Measurements from ENCODE around the gene FKBP7.
"Not testable (repeated sequence)": the region's sequence is repeated elsewhere in the genome, so short reads cannot be mapped to it uniquely, and the experiment has no call there.

Gene FKBP7

DNA sequence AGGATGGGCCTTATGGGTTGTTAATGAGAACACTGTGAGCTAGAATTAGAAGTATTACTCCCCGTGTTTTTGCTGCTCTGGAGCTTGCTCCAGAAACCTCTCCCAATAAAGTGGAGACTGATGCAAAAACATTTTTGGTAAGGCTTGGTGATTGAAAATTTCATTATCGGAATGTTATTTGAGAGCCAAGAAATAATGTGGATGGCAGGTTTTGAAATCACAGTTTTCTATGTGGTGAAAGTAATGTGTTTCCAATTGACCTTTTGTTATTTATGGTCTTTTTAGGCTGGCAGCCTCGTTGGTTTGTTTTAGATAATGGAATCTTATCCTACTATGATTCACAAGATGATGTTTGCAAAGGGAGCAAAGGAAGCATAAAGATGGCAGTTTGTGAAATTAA lies 7.0 kb upstream of the FKBP7 start:
- no peak for DNase-seq (ENCODE audit: low read depth, low spot score)

DNA sequence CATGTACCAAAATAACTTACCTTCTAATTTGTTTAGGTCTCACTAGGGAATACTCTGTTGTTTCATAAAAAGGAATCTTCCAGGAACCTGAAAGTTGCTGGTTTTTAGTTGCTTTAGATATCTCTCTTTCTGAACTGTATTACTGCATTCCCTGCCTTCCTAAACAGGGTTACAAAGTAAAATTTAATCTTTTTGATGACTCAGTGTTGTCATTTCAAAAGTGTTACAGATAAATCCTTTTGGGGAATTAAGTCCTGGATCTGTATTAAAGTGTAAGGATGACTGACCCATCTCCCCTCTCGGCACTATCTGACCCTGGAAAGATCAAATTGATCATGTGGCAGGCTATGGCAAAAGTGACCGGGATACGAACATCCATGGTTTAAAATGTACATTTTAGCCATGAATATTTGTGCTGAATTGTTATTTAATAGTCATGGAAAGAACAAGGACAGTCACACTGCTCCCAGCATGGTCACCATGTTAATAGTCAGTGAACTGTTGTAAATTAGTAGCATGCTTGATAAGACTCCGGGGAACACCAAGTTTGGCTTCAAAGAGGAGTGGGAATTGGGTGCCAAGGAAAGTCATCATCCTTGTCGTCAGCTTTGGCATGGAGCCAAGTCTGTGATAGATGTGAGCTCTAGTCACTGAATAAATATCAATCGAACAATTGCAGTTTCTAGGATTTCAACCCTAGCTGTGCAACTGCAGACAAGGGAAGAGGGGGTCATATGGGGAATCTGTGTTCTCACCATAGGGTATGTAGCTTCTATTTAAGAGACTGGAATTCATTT lies 6.0 kb upstream of the FKBP7 start:
- DNase-seq (ENCODE audit: low read depth, low spot score) = no peak

DNA sequence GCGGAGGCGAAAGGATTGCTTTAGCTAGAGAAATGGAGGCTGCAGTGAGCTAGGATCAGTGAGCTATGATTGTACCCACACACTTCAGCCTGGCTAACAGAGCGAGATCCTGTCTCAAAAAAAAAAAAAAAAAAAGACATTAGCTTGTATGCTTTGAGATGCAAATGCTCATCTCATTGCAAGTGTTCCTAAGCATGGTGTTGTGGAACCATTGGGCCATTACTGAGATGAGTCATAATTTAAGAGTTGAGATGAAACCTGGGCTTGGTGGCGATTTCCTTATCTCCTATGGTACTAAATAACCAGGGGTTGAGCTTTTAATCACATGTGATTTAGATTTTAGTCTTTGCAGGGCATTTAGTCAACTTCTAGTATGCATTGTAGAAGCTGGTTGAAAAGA lies 4.0 kb upstream of the FKBP7 start:
- no peak for DNase-seq (ENCODE audit: low read depth, low spot score)

DNA sequence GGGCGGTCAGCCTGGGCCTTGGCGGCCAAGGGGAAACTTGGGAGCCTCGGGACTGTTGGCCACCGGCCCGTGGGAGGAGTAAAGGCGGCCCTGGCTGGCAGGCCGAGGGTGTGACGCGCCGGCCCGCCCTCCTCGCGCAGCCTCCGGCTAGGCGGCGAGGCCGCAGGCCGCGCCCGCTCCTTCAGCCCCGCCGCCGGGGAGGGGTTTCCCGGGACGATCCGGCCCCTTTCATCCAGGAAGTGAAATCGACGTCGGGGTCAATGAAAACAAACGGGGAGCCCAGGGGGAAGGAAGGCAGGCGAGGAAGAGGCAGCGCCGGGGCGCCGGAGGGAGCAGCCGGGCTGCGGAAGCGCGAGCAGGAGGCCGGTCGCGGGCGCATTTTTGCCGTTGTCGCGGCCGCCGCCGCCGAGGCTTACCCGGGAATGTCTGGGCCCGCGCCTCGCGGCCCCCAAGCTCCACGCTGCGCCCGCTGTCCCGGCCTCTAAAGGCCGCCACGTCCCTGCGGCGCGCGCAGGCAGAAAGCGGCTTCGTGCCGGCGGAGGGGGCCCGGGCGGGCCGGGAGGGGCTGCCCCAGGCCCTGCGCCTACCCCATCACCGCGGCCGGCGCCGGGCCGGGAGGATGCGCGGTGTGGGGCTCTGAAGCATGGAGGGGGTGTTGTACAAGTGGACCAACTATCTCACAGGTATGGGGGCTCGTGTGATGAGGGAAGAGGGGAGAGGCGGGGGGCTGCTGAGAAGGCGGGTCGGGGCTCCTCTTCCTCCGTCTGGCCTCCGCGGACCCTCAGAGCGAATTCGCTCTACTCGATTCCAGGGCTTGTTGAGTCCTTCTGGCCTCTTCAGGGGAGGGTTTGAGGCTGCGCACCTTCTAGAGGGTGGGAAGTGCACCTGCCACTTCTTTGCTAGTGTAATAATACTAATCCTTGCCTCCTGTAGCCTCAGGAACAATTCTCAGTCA lies 2.1 kb upstream of the FKBP7 start, which contains the start of gene PLEKHA3:
Gene PLEKHA3, plus strand, starts transcription at position 231 of the 955 bp plus-strand sequence. Its CDS starts 413 bp downstream, at position 644.
- DNase-seq (ENCODE audit: low read depth, low spot score) = peak; percentile 83

DNA sequence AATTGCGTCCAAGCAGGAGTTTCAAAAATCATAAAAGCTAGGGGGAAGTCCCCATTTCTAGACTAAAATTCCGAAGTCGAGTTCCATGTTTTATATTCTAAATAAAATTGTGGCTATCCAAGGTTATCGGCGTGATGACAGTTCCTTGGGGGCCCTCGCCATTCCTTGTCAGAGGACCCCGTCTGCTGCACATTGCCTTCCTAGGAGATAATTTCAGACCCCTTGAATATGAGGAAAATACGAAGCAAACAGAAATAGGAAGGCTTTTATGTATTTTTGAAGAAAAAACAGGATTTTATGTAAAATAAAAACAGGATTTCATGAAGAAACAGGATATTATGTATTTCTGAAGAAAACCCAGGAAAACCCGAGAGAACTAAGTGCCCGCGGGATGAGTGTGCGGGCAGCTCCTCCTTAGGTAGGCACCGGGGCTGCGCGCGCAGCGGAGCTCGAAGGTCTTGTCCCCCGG lies 1.4 kb upstream of the FKBP7 start:
- no peak for DNase-seq (ENCODE audit: low read depth, low spot score)

DNA sequence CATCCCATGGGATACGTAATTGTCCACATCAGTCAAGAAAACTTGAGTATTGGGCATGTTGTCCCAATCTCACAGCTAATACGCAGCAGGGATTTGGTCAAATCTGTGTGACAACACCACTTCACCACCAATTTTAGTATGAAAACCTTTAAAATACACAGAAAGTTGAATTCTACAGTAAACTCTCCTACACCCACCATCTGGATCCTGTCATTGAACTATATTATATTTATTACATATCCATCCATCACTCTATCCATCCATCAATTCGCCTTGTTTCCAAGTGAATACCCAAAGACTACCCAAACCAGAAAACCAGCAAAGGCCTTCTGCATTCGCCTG lies 846 bp upstream of the FKBP7 start:
- no peak for DNase-seq (ENCODE audit: low read depth, low spot score)

DNA sequence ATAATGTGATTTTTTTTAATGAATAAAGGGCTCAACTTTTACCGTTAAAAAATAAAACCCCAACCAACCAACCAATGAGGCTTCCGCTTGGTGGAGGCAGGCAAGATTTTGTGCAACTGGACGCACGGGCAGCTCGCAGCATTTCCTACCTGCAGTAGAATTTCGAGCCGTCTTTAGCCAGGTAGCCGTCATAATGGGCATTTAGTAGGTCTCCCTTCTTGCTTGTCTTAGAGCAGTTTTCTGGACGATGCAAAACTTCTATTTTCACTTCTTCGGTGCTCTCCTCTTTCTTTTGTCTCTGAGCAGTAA lies 316 bp downstream of the FKBP7 start:
- DNase-seq (ENCODE audit: low read depth, low spot score) = no peak

DNA sequence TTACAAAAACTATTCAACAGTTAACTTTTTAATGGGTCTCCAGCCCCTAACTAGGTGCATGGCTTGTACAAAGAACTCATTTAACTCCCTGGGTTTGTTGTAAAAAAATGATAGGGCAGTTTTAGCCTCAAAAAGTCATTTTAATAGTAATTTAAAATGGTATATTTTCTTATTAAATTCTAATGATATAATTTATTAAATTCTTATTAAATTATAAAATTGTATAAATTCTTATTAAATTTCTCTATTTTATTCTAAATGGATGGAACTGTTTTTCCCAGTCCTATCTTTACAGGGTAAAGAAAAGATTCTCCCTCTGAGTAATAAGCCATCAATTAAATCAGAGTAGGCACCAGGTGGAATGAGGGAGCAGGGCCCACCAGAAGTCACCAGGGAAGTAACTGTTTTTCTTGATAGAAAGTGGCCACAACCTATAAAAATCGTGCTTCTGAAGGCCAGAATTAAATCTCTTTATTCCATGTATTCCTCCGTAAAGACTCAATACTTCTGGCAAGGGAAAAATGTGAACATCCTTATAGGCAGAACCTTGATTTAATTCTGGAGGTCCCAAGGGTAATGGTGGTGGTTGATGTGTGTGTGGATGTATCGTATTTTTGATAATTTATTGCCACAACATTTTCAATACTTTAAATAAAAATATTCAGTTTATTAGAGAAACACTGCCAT lies 814 bp downstream of the FKBP7 start:
- no peak for DNase-seq (ENCODE audit: low read depth, low spot score)

DNA sequence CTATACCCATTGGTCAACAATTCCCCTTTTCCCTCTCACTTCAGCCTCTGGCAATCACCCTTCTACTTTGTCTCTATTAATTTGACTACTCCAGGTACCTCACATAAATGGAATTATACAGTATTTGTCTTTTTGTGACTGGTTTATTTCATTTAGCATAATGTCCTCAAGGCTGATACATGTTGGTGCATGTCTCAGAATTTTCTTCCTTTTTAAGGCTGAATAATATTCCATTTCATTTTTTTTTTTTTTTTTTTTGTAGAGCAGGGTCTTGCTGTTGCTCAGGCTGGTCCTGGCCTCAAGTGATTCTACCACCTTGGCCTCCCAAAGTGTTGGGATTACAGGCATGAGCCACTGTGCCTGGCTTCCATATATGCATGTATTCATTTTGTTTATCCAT lies 1.9 kb downstream of the FKBP7 start:
- no peak for DNase-seq (ENCODE audit: low read depth, low spot score)

DNA sequence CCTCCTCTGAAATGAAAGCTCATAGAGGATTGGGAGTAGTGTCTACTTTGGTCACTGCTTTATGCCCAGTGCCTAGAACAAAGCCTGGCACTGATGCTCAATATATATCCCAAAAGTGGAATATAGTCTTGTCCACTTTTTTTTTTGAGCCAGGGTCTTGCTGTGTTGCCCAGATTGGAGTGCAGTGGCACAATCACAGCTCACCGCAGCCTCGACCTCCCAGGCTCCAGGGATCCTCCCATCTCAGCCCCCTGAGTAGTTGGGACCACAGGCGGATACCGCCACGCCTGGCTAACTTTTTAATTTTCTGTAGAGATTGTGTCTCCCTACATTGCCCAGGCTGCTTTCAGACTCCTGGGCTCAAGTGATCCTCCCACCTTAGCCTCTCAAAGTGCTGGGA lies 3.8 kb downstream of the FKBP7 start:
- DNase-seq (ENCODE audit: low read depth, low spot score) = no peak

DNA sequence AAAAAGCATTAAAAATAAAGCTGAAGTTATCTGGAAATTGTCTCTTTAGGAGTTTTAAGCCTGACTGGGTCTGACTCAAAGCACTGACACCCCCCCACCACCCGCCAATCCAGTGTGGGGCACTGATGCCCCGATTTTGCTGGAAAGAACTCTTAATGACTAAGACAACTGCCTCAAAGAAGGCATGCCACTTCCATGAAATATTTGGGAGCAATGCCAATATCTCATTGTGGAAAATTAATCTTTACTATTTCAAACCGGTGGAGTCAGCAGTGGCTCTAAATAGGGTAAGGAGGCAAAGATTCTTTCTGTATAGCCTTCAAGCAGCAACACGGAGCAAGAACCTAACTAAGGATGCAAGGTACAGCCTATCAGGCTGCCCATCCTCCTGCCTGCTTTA lies 4.5 kb downstream of the FKBP7 start:
- DNase-seq (ENCODE audit: low read depth, low spot score) = no peak

DNA sequence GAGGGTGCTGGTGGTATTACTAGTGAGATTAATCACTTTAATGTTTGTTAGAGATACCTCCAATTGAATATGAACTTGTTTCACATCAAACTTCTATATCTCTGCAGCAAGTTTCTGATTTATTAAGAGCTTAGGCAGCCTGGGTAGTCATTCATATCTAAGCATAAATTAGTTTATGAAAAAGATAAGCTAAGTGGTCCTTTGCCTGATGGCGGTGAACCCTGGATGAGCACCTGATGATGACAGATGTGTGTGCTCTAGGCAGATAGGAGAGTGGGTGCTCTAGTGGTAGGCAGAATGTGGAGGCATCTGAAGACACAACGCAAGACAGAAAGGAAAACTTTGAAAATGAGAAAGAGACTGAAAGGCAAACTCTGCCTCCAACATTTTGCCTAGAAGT lies 5.0 kb downstream of the FKBP7 start:
- no peak for DNase-seq (ENCODE audit: low read depth, low spot score)

DNA sequence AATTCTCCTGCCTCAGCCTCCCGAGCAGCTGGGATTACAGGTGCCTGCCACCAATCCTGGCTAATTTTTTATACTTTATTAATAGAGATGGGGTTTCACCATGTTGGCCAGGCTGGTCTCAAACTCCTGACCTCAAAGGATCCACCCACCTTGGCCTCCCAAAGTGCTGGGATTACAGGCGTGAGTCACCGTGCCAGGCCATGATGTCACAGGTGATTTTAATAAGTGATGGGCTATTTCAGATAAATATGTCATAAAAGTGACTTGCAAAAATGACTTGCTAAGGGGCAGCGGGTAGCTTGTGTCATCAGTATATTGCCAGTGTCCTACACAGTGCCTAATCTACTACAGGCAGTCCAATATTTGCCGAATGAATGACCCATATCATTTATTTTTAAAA lies 7.1 kb downstream of the FKBP7 start:
- DNase-seq (ENCODE audit: low read depth, low spot score) = not testable (repeated sequence)

DNA sequence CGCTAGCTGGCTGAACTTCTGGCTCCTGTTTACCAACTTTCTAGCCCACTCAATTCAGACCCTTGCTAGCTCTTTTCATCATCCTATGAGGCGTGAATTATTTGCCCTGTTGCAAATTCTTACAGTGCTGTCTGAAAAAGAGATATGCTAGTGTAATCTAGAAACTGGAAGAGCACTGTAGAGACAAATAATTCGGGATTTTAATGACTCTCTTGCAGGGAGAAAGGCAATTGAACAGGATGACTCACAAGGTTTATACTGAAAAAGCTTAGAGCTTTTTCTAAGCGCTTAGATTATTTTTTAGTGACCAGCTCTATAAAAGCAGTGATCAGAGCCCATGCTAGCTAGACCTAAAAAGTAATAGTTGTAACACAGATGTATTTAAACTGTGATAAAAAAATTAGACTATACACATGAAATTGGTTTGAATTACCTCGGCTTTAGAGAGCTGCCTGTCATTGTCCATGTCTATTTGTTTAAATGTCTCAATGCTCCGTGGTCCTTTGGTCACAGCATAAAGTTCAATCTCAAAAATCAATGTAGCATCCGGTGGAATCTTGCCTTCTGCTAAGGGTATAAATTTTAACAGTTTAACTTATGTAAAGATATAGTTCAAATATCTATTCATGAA lies 9.1 kb downstream of the FKBP7 start:
- no peak for DNase-seq (ENCODE audit: low read depth, low spot score)

DNA sequence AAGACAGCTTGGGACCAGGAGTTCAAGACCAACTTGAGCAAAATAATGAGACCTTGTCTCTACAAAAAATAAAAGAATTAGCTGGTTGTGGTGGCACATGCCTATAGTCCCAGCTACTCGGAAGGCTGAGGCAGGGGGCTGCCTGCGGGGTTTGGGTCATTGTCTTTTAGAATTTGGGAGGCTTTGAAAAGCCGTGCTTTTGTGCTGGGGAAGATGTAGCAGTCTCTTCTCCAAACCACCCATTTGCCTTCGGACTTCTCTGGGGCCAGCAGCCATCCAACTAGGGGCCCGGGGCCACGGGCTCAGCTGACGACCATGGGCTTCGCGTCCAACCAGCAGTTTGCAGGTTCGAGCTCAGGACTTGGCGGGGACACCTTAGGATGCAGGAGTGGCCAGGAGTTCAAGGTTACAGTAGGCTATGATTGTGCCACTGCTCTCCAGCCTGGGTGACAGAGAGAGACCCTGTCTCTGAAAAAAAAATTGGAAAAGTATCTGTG lies 21.0 kb downstream of the FKBP7 start:
- no peak for DNase-seq (ENCODE audit: low read depth, low spot score)

DNA sequence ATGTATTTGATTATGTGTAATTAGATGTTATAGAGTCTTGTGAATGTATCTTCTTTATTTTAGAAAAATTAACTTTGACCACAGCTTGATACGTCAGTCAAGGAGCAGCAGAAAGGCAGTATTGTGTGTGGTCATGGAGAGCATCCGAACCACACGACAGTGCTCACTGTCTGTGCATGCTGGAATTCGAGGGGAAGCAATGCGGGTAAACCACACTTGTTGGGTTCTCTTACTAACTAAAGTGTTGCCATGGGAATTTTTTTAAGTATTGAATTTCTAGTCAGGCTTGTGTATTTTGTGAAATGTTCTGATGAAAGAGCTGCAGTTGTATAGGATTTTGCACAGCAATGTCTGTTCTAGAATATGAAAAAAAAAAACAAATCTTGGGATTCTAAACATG lies 22.5 kb downstream of the FKBP7 start:
- DNase-seq (ENCODE audit: low read depth, low spot score) = no peak

DNA sequence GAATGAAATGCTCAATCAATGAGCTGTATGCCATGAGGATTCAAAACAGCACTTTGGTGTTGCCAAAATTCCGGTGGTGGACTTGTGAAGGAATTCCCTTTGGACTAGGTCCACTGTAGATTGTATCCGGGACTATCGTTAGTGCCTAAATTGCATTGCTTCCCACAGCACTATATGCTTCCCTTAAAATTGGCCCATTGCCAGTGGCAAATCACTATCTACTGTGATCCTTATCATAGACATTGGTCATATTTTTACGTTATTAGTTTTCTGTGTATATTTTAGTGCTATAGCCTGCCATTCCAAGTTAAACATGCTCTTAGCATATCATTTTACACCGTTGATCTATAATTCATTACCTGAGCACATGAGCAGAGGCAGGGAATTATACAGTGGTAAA lies 25.5 kb downstream of the FKBP7 start:
- no peak for DNase-seq (ENCODE audit: low read depth, low spot score)

DNA sequence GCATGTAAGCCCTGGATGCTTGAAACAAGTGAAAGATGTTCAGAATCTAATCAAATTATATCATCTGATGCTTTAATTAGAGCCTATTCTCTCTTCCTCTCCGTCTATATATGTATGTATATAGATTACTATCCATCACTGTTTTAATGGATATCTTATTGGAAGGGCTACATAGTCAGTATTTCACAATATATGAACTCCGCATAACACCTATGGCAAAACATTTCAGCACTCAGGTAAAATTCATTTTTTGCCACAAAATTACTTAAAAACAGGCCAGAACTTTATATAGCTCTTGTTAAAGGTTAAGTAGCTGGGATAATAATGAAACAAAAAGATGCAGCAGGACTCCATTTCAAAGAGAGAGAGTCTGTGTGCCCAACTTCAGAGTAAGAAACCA lies 26.1 kb downstream of the FKBP7 start:
- no peak for DNase-seq (ENCODE audit: low read depth, low spot score)

DNA sequence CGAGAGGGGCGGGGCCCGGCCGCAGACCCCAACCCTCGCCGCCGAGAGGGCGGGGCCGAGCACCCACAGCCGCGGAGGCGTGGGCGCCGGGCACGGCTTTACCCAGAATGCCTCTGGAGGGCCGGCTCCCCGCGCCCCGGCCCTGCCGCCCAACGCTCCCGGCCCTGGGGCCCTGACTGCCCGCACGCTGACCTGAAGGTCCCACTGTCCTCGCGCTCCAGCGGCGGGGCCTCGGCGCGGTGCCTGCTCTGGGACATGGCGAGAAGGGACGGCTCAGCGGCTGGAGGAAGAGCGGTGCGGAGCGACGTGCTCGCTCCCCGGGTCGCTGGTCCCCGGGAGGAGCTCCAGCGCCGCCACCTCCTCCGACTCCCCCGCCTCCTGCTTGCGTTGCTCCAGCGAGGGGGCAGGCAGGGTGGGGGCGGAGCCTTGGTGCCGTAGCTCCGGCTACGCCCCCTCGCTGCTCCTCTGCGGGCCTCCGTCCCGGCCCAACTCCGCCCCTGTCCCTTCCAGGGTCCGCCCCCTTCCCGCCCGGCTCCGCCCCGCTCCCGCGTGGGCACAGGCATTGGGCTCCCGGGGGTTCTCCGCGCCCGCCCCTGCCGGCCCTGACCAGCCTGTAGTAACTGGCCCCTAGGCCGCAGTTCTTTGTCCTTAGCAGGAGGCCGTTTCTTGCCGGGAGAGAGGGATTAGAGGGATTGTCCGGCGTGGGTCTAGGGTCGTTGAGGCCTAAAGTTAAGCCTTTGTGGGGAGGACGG lies 27.4 kb downstream of the FKBP7 start, which contains the start of the genes PJVK and PRKRA:
Gene PJVK, plus strand, starts transcription at position 605 of the 752 bp plus-strand sequence. CDS start 2,032 bp downstream, outside the sequence.
Gene PRKRA, minus strand, starts transcription at position 402 of the 752 bp plus-strand sequence. Its CDS starts 145 bp downstream, at position 257.
- DNase-seq (ENCODE audit: low read depth, low spot score) = peak; percentile 93

DNA sequence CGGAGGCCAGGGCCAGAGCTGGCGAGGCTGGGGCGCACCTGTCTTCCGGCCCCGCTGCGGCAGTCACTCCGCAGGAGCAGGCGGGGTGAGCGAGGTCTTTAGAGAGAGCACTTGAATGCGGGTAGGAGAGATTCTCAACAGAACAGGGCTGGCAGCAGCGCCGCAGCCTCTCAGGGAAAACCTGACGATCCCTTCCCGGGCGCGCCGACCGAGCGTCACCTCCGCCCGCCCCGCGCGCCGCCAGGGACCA lies 28.0 kb downstream of the FKBP7 start:
- no peak for DNase-seq (ENCODE audit: low read depth, low spot score)
